GM18909 (cell line): ENCODE data around the gene HLF.

Experiments used
- ATAC-seq: cut with Tn5 transposase; IDR thresholded peaks from one replicate; pipeline ENCODE4 v1.9.1; 2021; ENCODE audit warnings: mild to moderate bottlenecking; ENCODE audit not compliant: unreplicated experiment, poor library complexity

HLF gene

DNA sequence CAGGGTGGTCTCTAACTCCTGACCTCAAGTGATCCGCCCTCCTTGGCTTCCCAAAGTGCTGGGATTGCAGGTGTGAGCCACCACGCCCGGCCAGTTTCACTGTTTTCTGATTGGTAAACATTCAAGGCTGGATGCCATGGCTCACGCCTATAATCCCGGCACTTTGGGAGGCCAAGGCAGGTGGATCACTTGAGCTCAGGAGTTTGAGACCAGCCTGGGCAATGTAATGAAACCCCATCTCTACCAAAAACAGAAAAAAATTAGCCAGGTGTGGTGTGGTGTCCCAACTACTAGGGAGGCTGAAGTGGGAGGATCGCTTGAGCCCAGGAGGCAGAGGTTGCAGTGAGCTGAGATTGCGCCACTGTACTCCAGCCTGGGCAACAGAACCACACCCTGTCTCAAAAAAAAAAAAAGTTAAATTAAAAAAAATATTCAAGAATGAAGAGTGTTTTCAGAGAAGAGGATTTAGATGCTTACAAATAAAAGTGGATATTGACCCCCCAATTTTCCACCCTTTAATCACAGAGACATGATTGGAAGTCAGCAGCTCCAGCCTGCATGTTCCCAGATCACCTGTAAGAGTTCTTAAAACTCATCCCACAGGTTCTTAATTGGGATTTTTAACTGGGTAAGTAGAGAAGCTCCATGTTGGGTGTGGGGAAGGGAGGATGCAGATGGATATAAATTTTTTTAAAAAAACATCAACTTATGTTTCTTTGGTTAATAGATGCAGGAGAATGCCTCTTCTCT, 23.8 kb downstream of the HLF start:
- ATAC-seq, result no peak

DNA sequence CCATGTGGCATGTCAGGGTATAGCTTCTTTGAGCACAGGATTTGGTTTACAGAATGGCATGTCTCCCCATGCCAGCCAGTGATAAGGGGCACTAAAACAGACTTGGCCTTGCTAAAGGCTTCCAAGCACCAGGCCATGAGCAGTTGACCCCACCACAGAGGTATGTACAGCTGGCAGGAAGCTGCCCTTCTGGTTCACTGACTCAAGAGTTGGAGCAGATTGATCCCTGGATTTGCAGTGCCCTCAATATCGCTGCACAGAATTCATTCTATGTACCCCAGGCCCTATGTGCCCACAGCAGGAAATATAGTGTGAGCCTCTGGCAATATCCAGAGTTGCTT, 24.3 kb downstream of the HLF start:
- ATAC-seq, result no peak

DNA sequence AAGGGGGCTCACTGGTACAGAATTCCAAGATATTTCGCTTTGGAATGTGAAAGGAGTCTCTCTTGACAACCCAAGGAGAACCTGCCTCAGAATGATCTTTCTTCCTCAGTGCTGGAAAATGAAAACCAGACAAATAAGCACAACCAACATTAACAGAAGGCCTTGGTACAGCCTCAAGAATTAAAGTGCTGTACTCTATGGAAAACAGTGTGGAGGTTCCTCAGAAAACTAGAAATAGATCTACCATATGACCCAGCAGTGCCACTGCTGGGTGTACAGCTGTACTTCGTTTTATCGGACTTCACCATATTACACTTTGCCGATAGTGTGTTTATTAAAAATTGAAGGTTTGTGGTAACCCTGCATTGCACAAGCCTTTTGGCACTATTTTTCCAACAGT, 25.2 kb downstream of the HLF start:
- ATAC-seq, result no peak

GRCh38 chr17:55290492-55291113, 25.8 kb downstream of the HLF start:
- no peak for ATAC-seq

DNA sequence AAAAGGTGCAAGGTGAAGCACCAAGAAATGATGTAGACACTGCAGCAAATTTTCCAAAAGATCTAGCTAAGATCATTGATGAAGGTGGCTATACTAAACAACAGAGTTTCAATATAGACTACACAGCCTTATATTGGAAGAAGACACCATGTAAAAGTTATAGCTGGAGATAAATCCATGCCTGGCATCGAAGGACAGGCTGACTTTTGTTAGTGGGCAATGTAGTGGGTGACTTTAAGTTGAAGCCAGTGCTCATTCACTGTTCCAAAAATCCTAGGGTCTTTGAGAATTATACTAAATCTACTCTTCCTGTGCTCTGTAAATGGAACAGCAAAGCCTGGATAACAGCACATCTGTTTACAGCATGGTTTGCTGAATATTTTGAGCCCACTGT, 26.4 kb downstream of the HLF start:
- no peak for ATAC-seq

DNA sequence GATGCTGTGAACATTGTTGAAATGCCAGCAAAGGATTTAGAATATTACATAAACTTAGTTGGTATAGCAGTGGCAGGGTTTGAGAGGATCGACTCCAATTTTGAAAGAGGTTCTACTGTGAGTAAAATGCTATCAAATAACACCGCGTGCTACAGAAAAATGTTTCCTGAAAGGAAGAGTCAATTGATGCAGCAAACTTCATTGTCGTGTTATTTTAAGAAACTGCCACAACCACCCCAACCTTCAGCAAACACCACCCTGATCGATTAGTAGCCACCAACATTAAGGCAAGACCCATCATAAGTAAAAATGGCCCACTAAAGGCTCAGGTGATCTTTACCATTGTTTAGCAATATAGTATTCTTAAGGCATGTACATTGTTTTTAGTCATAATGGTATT, 27.3 kb downstream of the HLF start:
- ATAC-seq, result no peak

- no peak for ATAC-seq
These were observed 29.4 kb downstream of the HLF start for GRCh38 chr17:55294042-55294751.

DNA sequence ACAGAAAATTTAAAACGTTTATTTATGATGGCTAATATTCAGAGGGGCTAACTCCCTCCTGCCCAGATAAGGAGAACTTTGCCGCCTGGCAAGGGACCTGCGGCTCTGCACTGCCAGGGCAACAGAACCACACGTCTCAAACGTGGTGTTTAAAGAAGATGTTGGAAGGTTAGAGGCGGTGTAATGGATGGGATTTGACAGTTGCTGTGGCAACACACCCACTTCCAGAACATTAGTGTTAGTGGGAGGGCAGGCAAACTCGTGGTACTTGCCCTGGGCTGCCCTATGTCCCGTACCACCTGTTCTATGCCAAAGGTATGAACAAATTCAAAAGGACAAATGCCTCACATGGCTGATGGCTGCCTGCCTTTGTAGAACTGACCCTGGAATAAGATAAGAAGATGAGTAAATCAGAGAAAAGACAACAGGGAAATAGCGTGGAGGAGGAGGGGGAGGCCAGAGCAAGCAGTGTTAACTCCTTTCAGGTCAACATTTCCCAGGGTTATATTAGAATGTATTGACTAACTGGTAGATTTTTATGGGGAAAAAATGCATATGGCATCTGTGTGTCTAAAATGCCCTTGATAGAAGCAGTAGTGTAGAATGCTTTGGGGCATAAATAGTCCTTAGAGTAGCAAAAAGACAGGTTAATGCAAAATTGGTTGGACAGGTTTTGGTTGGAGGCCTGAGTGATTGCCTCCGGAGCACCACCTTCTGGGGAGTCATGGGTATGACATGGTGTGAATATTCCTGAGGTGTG, 30.8 kb downstream of the HLF start:
- ATAC-seq, result peak; percentile 83

DNA sequence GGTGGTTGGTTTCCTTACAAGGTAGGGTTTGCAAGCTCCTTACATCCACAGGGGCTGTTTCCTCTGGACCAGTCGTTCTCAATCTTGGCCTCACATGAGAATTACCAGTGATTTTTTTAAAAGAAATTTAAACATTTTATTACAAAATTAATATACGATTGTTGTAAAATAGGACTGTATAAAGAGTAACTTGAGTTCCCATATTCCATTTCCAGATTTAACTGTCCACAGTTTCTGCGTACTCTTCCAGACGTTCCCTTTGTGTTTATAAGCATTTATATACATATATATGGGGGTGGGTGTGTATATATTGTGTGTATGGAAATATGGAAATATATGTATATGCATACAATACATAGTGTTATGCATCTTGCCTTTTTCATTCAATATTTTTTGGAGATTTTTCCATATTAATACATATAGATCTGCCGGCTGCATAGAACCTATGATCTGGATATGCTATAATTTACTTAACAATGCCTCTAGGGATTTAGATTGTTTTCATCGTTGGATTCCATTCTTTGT, 31.5 kb downstream of the HLF start:
- no peak for ATAC-seq

DNA sequence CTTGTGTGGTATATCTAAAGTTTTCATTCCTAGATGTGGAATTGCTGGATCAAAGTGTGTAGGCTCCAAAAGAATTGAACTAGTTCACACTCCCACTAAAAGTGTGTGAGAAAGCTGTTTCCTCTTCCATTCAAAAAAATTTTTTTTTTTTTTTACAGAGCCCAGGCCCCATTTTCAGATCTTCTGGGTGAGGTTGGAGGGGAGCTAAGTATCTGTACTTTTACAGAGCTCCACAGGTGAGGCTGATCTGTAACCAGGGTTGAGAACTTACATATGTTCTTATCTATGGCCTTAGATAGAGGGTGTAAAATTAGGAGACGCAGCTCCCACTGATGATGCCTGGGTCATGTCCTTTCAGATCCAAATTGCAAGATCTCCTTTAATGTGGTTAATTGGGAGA, 31.9 kb downstream of the HLF start:
- ATAC-seq, result no peak

DNA sequence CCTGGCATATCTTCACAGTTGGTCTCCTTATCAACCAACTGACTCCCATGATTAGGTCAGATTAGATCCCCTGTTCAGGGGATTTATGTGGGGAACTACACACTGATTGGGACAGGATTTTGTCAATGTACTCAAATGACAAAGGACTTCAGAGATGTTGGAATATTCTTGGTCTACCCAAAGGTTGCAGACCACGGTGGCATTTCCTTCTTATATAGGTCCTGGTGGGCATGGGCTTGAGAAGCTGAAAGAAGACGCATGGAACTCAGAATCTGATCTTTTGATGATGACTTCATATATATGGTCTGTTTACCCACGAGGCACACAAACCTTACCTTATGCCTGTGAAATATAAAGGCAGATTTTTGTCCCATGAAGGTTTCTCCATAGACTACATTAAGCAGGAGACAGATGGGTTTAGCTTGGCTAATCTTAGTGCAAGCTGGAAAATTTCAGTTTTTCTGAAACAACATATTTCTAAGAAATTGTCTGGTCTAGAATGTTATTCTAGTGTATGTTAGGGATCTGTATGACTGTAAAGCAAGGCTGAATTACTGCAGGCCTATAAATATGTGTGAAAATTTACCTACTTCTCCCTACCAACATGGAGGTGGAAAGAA, 33.5 kb downstream of the HLF start:
- ATAC-seq, result no peak

DNA sequence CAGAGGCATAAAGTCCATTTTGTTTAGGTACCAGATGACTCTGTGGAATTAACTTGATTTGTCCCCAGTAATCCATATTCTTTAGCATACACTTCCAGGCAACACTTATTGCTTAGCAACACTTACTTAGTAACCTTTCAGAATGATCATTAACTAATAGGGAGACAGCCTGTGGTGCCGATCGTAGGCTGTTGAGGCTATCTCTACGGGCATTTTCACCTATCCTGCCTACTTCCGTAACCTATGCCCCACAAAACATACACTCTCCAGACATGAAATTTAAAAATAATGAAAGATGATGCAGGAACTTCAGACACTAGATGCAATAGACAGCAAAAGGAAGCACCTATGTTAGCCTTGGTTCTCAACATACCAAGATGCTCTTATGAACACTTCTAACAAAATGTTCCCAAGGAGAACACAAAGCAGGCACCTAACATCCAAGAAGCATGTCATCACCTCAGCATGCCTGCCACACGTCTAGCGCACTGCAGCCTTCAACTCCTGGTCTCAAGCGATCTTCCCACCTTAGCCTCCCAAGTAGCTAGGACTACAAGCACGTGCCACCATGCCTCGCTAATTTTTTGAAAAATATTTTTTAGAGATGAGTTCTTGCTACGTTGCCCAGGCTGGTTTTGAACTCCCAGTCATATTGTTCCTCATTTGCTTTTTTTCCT, 34.5 kb downstream of the HLF start:
- ATAC-seq, result no peak

GRCh38 chr17:55299890-55300289, 35.1 kb downstream of the HLF start:
- ATAC-seq, result no peak

- ATAC-seq, result no peak
These were observed 35.9 kb downstream of the HLF start for GRCh38 chr17:55300479-55301290.

DNA sequence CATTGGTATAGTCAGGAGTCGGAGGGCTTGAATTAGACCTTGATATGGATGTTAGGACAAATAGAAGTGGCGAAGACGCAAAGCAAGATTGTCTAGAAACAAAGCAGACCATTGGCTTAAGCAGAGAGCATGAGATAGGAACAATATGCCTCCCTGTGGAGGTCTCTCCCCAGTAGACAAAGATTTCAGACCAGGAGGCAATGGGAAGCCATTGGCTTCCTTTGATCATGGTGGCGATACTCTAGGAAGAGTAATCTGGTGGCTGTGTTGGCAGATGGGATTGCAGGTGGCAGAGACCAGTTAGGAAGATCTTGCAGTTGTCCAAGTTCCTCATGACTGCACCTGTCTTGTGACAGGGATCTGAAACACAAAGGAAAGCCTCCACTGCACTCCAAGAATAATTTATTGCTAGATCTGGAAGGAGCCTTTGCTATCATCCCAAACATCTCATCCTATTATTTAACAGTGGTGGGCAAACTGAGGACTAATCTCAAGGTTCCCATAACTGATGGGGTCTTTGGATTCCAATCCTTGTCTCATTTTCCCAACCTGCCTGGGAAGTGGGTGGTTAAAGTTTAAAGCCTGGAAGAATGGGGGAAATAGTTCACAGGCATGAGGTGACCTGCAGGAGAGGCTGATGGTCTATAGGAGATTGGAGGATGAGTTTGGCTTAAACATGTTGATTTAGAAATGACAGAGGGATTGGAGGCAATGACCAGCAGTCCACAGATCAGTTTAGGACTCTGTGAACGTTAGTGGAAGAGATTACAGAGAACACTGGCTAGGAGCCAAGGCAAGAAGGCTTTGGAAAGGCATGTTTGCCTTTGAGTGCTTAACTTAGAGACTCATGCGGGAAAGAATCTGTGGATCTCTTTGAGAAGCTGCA, 37.0 kb downstream of the HLF start:
- no peak for ATAC-seq

GRCh38 chr17:55302407-55302787, 37.6 kb downstream of the HLF start:
- no peak for ATAC-seq

DNA sequence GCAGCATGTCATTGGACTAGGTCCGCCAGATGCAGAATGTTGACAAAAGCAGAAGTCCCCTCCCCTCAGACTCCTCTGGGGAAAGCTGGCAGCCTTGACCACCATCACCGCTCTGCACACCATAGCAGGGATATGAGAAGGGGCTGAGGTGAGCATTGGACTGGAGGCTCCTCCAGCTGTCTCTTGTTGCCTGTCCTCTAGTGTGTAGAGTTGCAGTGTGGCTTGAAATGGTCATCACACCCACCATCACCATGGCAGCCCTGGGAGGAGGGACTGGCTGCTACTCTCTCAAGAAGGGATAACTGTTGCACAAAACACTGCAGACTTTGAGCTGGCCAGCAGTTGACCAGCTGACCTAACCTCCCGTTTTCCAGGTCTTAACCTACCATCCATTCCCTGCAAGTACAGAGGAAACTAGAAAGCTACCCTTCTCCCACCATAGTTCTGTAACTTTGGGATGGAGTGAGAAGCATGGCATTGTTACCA, 38.3 kb downstream of the HLF start:
- ATAC-seq, result no peak

DNA sequence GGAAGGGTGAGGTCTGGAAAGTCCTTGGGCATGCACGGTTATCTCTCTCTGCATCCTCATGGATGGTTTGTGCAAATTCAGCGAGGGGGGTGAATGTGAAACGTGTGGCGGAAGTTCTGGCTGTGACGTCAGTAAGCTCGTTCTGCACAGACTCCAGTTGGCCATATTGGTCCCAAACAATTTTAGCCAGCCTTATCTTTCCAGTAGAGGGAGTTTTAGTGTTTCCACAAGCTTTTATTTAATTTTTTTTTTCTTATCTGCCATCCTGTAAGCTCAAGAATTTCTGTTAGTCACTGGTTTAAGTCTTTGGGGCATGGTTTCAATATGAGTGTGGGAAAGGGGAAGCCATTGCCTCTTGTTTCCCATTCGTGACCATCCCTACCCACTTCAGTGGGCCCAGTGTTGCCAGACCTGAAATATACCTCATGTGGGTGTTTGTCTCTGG, 39.0 kb downstream of the HLF start:
- no peak for ATAC-seq
